SU-DHL-6 (cell line): Measurements from ENCODE around the gene SMIM5.

ENCODE experiments used
- EZH2phosphoT487 ChIP-seq: fragments of 200-600 bp; sonication (generic), shearing (Covaris generic); conservative IDR thresholded peaks from 2 replicates; pipeline ENCODE4 v1.6.1; 2018; ENCODE audit warnings: mild to moderate bottlenecking, antibody characterized with exemption, low read length, moderate library complexity, mixed read lengths
- TF ChIP-seq, protein P1 (sequence below): fragments of 200-600 bp; sonication (generic); IDR thresholded peaks from one replicate; pipeline ENCODE4 v1.5.1; 2017; ENCODE audit warnings: antibody characterized with exemption, mild to moderate bottlenecking, low read length, moderate library complexity; ENCODE audit not compliant: insufficient read depth, poor library complexity, severe bottlenecking

DNA sequence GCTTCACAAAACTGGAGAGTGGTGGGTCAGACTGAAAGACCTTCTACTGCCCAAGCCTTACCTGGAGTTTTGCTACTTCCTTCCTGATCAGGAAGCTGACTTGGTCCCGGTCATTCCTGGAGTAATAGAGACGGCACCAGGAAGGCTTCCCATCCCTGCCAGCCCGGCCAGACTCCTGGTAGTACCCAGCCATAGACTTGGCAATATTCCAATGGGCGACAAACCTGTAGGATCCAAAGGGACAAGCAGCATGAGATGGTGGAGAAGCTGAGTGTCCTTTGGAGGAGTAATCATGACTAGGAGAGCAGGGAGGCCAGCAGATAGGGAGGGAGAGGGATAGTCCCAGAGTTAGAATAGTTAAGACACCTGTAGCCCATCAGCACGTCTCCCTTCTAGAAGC lies 25.0 kb downstream of the SMIM5 start:
- TF ChIP-seq, protein P1, sequence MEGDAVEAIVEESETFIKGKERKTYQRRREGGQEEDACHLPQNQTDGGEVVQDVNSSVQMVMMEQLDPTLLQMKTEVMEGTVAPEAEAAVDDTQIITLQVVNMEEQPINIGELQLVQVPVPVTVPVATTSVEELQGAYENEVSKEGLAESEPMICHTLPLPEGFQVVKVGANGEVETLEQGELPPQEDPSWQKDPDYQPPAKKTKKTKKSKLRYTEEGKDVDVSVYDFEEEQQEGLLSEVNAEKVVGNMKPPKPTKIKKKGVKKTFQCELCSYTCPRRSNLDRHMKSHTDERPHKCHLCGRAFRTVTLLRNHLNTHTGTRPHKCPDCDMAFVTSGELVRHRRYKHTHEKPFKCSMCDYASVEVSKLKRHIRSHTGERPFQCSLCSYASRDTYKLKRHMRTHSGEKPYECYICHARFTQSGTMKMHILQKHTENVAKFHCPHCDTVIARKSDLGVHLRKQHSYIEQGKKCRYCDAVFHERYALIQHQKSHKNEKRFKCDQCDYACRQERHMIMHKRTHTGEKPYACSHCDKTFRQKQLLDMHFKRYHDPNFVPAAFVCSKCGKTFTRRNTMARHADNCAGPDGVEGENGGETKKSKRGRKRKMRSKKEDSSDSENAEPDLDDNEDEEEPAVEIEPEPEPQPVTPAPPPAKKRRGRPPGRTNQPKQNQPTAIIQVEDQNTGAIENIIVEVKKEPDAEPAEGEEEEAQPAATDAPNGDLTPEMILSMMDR = no peak
- TF ChIP-seq EZH2phosphoT487 = no peak
